ENCODE measurements around the gene STK38.
A peak's percentile ranks its signal among the peaks of the same experiment; 100 is the strongest.

GRCh38 chr6:36594029-36594815, 46.9 kb upstream of the STK38 start, which contains the start of gene SRSF3:
- TF ChIP-seq OSR1 (CRISPR knock-in tag; IDR thresholded peaks at IDR 0.05): no peak
- no peak for TF ChIP-seq BACH2 (CRISPR knock-in tag; IDR thresholded peaks at IDR 0.05; ENCODE audit: borderline replicate concordance)
- peak; percentile 57; the same call in 1 of the 2 replicates for TF ChIP-seq PATZ1 (CRISPR knock-in tag; IDR thresholded peaks at IDR 0.05; ENCODE audit: borderline replicate concordance)
- TF ChIP-seq RARB (CRISPR knock-in tag; IDR thresholded peaks at IDR 0.05): no peak; the same call in 1 of the 2 replicates
- TF ChIP-seq SNAI2 (CRISPR knock-in tag; IDR thresholded peaks at IDR 0.05): no peak
- no peak for TF ChIP-seq ZFP30 (CRISPR knock-in tag; IDR thresholded peaks at IDR 0.05)
- no peak for TF ChIP-seq CSDC2 (CRISPR knock-in tag; IDR thresholded peaks at IDR 0.05)
- peak; percentile 77; the same call in 1 of the 2 replicates for TF ChIP-seq CSRNP3 (CRISPR knock-in tag; IDR thresholded peaks at IDR 0.05)
- TF ChIP-seq POU6F1 (CRISPR knock-in tag; IDR thresholded peaks at IDR 0.05; ENCODE audit: borderline replicate concordance, low read depth): peak; percentile 91; the same call in 1 of the 2 replicates
